ENCODE results near the gene TJP3. TPM values are rescaled to one million over a fixed set of nuclear protein-coding genes. Genes with fewer than 3 reads are reported as not detected.

Gene TJP3
- total RNA-seq, 1 experiment from 2014 or later = not detected

- Histone ChIP-seq H3K9me3 (replicated peaks) (no peaks in the 10 kb centered on the region), H3K36me3 (no peaks in the 10 kb centered on the region), H3K27ac (no peak overlapping the region), H3K27me3 (no peaks in the 10 kb centered on the region), H3K4me3 (no peak overlapping the region), H3K4me1 (no peaks in the 10 kb centered on the region)
- DNase-seq = no peak
Observed at GRCh38 chr19:3701200-3701599, 7.0 kb upstream of the TJP3 start.

- no peak for DNase-seq
- Histone ChIP-seq H3K27ac (no peak overlapping the region), H3K36me3 (no peaks in the 10 kb centered on the region), H3K4me1 (no peaks in the 10 kb centered on the region), H3K4me3 (no peak overlapping the region), H3K9me3 (replicated peaks) (no peaks in the 10 kb centered on the region), H3K27me3 (peaks cover 24% of the 10 kb centered on the region)
Observed at GRCh38 chr19:3707868-3708206, 347 bp upstream of the TJP3 start.

- Histone ChIP-seq H3K27ac (no peak overlapping the region), H3K9me3 (replicated peaks) (no peaks in the 10 kb centered on the region), H3K27me3 (peaks cover 28% of the 10 kb centered on the region), H3K36me3 (no peaks in the 10 kb centered on the region), H3K4me3 (no peak overlapping the region), H3K4me1 (no peaks in the 10 kb centered on the region)
- DNase-seq = peak; percentile 69
Observed at GRCh38 chr19:3710265-3710812, 2.2 kb downstream of the TJP3 start.

GRCh38 chr19:3712663-3713611 lies 4.8 kb downstream of the TJP3 start:
- Histone ChIP-seq H3K36me3 (no peaks in the 10 kb centered on the region), H3K27ac (no peak overlapping the region), H3K4me3 (no peak overlapping the region), H3K27me3 (peaks cover 25% of the 10 kb centered on the region), H3K4me1 (no peaks in the 10 kb centered on the region), H3K9me3 (replicated peaks) (no peaks in the 10 kb centered on the region)
- DNase-seq = no peak

- no peaks in the 10 kb centered on the region for H3K36me3 ChIP-seq
- no peak for DNase-seq
- no peaks in the 10 kb centered on the region for H3K9me3 ChIP-seq (replicated peaks)
- H3K4me1 ChIP-seq = no peaks in the 10 kb centered on the region
- H3K27me3 ChIP-seq = peaks cover 17% of the 10 kb centered on the region
- no peak overlapping the region for H3K27ac ChIP-seq
- H3K4me3 ChIP-seq = no peak overlapping the region
Observed at GRCh38 chr19:3716147-3716668, 8.0 kb downstream of the TJP3 start.

- Histone ChIP-seq H3K9me3 (replicated peaks) (no peaks in the 10 kb centered on the region), H3K36me3 (no peaks in the 10 kb centered on the region), H3K27ac (no peak overlapping the region), H3K4me3 (no peak overlapping the region), H3K27me3 (peaks cover 23% of the 10 kb centered on the region), H3K4me1 (no peaks in the 10 kb centered on the region)
- no peak for DNase-seq
Observed at GRCh38 chr19:3719868-3720267, 11.7 kb downstream of the TJP3 start.

- H3K27me3 ChIP-seq = peaks cover 23% of the 10 kb centered on the region
Observed at GRCh38 chr19:3720349-3720917, 12.2 kb downstream of the TJP3 start.

GRCh38 chr19:3721131-3721886 lies 13.1 kb downstream of the TJP3 start:
- Histone ChIP-seq H3K9me3 (replicated peaks) (no peaks in the 10 kb centered on the region), H3K4me3 (no peak overlapping the region), H3K36me3 (no peaks in the 10 kb centered on the region), H3K4me1 (no peaks in the 10 kb centered on the region), H3K27me3 (peaks cover 23% of the 10 kb centered on the region), H3K27ac (no peak overlapping the region)
- DNase-seq = peak; percentile 82 to 84

More at GRCh38 chr19:3720349-3720917, 12.2 kb downstream of the TJP3 start:
- no peak overlapping the region for H3K27ac ChIP-seq
- no peaks in the 10 kb centered on the region for H3K4me1 ChIP-seq
- no peak overlapping the region for H3K4me3 ChIP-seq
- DNase-seq = no peak
- no peaks in the 10 kb centered on the region for H3K36me3 ChIP-seq
- H3K9me3 ChIP-seq (replicated peaks) = no peaks in the 10 kb centered on the region

GRCh38 chr19:3721887-3722442 lies 13.8 kb downstream of the TJP3 start:
- Histone ChIP-seq H3K4me3 (no peak overlapping the region), H3K4me1 (no peaks in the 10 kb centered on the region), H3K27me3 (peaks cover 23% of the 10 kb centered on the region), H3K36me3 (no peaks in the 10 kb centered on the region), H3K9me3 (replicated peaks) (no peaks in the 10 kb centered on the region), H3K27ac (no peak overlapping the region)
- DNase-seq = no peak

GRCh38 chr19:3722443-3723109 lies 14.4 kb downstream of the TJP3 start:
- DNase-seq = no peak
- no peaks in the 10 kb centered on the region for H3K36me3 ChIP-seq
- H3K4me3 ChIP-seq = no peak overlapping the region
- H3K27ac ChIP-seq = no peak overlapping the region
- H3K4me1 ChIP-seq = no peaks in the 10 kb centered on the region
- H3K27me3 ChIP-seq = peaks cover 23% of the 10 kb centered on the region
- H3K9me3 ChIP-seq (replicated peaks) = no peaks in the 10 kb centered on the region

- Histone ChIP-seq H3K27ac (no peak overlapping the region), H3K36me3 (no peaks in the 10 kb centered on the region), H3K4me3 (no peak overlapping the region), H3K9me3 (replicated peaks) (no peaks in the 10 kb centered on the region), H3K27me3 (peaks cover 23% of the 10 kb centered on the region), H3K4me1 (no peaks in the 10 kb centered on the region)
- no peak for DNase-seq
Observed at GRCh38 chr19:3723110-3723488, 14.9 kb downstream of the TJP3 start.

GRCh38 chr19:3723883-3724282 lies 15.7 kb downstream of the TJP3 start:
- H3K4me3 ChIP-seq = no peak overlapping the region
- no peaks in the 10 kb centered on the region for H3K9me3 ChIP-seq (replicated peaks)
- H3K4me1 ChIP-seq = no peaks in the 10 kb centered on the region
- H3K36me3 ChIP-seq = no peaks in the 10 kb centered on the region
- peak in 1 of 2 experiments; percentile 26 for DNase-seq
- no peak overlapping the region for H3K27ac ChIP-seq
- H3K27me3 ChIP-seq = peaks cover 22% of the 10 kb centered on the region

GRCh38 chr19:3725121-3725520 lies 16.9 kb downstream of the TJP3 start:
- H3K27ac ChIP-seq = no peak overlapping the region
- DNase-seq = no peak
- H3K4me1 ChIP-seq = no peaks in the 10 kb centered on the region
- H3K27me3 ChIP-seq = peaks cover 15% of the 10 kb centered on the region
- H3K9me3 ChIP-seq (replicated peaks) = no peaks in the 10 kb centered on the region
- H3K4me3 ChIP-seq = no peak overlapping the region
- no peaks in the 10 kb centered on the region for H3K36me3 ChIP-seq

All from SJCRH30 (cell line).